GM12878 (cell line): Measurements from ENCODE around the gene POU2F3. TPM values are rescaled to one million over a fixed set of nuclear protein-coding genes. Genes with fewer than 3 reads are reported as not detected.

Source experiments
- BCLAF1 ChIP-seq: fragments of 450-650 bp; IDR thresholded peaks from 2 replicates; pipeline ENCODE4 v1.6.1; 2017; ENCODE audit warnings: antibody characterized with exemption, mild to moderate bottlenecking, moderate library complexity
- BMI1 ChIP-seq: fragments of 450-650 bp; IDR thresholded peaks from 2 replicates; pipeline ENCODE4 v1.6.1; 2016; ENCODE audit warnings: mild to moderate bottlenecking, moderate library complexity, borderline replicate concordance
- CBFB ChIP-seq: IDR thresholded peaks from 2 replicates; pipeline ENCODE4 v1.6.1; 2016; ENCODE audit warnings: antibody characterized with exemption, low read depth
- REST ChIP-seq: IDR thresholded peaks from 2 replicates; pipeline ENCODE4 v1.6.1; 2012; ENCODE audit warnings: mild to moderate bottlenecking, low read depth, low read length
- RFX5 ChIP-seq: IDR thresholded peaks from 2 replicates; pipeline ENCODE4 v1.6.1; 2011; ENCODE audit warnings: low read depth, low read length, improper control_type of control experiment
- ZNF384 ChIP-seq: IDR thresholded peaks from 2 replicates; pipeline ENCODE4 v1.6.1; 2012; ENCODE audit warnings: low read depth, mild to moderate bottlenecking, low read length, improper control_type of control experiment, borderline replicate concordance
- polyA plus RNA-seq, 11 experiments: library from polyadenylated mRNA; depleted of rRNA in 4 of 11; unstranded in 6 of 11; stranded (reverse) in 5 of 11; fragments of >200 nt; fragmentation: Nextera tagmentation in 4 of 11; fragmentation: Illumina TruSeq in 1 of 11; extraction: Ambion mirVana in 4 of 11; extraction: Trizol in 1 of 11; gene quantifications; 1 replicate in 1 of 11; 2 replicates in 10 of 11; pipeline versions ENCODE4 v1.2.1 to v1.2.3, GENCODE V29; 2011 to 2016; ENCODE audit warnings: inconsistent platforms in 2 of 11, missing spikeins in 2 of 11, low read depth in 1 of 11
- total RNA-seq, 4 experiments: library from RNA; depleted of rRNA in 3 of 4; stranded (reverse); fragments of >200 nt in 3 of 4; fragmentation: Illumina TruSeq in 1 of 4; extraction: Trizol in 1 of 4; gene quantifications; 2 replicates each; pipeline versions ENCODE4 v1.2.1 to v1.2.3, GENCODE V29; 2013 to 2021
- TF ChIP-seq, protein P1 (sequence below): IDR thresholded peaks from 2 replicates; pipeline ENCODE4 v1.6.1; 2012; ENCODE audit warnings: low read depth, low read length, improper control_type of control experiment

Gene POU2F3
- total and polyA plus RNA-seq, 10 of the 15 experiments (the other 5 are each of a cell fraction or from before 2014, with no cell fraction given) = 0.09 to 4.4 (median 0.33) TPM

DNA sequence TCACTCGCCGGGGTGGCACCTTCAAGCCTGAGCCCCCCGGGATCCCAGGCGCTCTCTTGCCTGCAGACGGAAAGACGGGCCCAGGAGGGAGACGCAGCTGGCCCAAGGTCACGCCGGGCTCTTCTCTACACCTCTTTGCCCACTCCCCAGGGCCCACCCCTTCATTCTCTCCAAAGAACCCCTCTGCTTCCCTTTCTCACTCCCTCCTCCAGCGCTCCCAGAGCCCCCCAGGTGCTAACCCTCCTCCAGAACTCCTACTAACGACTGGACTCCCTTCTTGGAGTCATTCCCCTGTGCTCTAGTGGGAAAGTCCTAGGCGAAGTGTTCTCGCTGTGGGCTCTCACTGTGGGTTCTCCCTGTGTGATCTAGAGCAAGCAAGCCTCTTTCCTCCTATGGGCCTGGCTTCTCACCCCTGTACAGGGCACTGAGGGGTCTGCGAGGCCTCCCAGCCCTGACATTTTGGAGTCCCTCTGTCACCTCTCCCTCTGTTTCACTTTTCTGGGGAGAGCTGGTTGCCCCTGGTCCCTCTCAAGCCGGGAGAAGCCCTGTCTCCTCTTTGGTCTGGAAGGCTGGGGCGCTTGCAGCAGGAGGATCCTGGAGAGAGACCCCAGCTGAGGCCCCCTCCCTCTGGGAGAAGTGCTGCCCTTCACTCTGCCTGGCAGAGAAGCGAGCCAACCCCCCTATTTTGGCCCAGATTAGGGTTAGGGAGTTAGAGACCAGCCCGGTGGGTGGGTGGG, 28.2 kb upstream of the POU2F3 start (continued):
- TF ChIP-seq REST = no peak
- TF ChIP-seq ZNF384 = no peak
- no peak for TF ChIP-seq CBFB
- no peak for TF ChIP-seq BCLAF1
- no peak for TF ChIP-seq RFX5
- TF ChIP-seq BMI1 = no peak
- TF ChIP-seq, protein P1, sequence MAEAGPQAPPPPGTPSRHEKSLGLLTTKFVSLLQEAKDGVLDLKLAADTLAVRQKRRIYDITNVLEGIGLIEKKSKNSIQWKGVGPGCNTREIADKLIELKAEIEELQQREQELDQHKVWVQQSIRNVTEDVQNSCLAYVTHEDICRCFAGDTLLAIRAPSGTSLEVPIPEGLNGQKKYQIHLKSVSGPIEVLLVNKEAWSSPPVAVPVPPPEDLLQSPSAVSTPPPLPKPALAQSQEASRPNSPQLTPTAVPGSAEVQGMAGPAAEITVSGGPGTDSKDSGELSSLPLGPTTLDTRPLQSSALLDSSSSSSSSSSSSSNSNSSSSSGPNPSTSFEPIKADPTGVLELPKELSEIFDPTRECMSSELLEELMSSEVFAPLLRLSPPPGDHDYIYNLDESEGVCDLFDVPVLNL = no peak
